GM10248 (cell line): Measurements from ENCODE around the gene CTCFL.

Source experiments
- CTCF ChIA-PET: fragments of 300-600 bp; sonication (Branson Sonifier 250); formaldehyde crosslinking; extraction: SDS; loops from one replicate; lab custom pipeline; 2021; ENCODE audit warnings: antibody characterized with exemption; lab: Yijun Ruan, JAX
- POLR2A ChIA-PET: fragments of 350-650 bp; sonication (Branson Sonifier 250); formaldehyde crosslinking; extraction: SDS; loops from one replicate; lab custom pipeline; 2020; ENCODE audit warnings: antibody characterized with exemption; lab: Yijun Ruan, JAX
- DNase-seq: peaks from one replicate; pipeline ENCODE4 v3.0.0; 2012; ENCODE audit errors: extremely low spot score
- CTCF ChIP-seq: IDR thresholded peaks from 2 replicates; pipeline ENCODE4 v1.5.1; 2012; ENCODE audit warnings: mild to moderate bottlenecking, low read depth; ENCODE audit errors: extremely low read depth, missing control alignments, control extremely low read depth

Gene CTCFL

GRCh38 chr20:57555457-57556184 is 30.7 kb upstream of the CTCFL start:
- CTCF ChIA-PET: no interaction called here

GRCh38 chr20:57553376-57554018 is 28.6 kb upstream of the CTCFL start:
- ChIA-PET POLR2A (no interaction called here), CTCF (no interaction called here)
- DNase-seq: no peak
- TF ChIP-seq CTCF: no peak

More at GRCh38 chr20:57555457-57556184, 30.7 kb upstream of the CTCFL start:
- no peak for TF ChIP-seq CTCF
- POLR2A ChIA-PET: no interaction called here
- no peak for DNase-seq

GRCh38 chr20:57552471-57552870 is 27.5 kb upstream of the CTCFL start:
- CTCF ChIA-PET: no interaction called here
- no peak for TF ChIP-seq CTCF
- POLR2A ChIA-PET: no interaction called here
- no peak for DNase-seq

- ChIA-PET CTCF (interaction anchor here (1.6 kb wide), 1 partner anchor 13 kb away, joined by 3 read pairs; the partner anchor contains the start of gene PCK1), POLR2A (no interaction called here)
- no peak for DNase-seq
- no peak for TF ChIP-seq CTCF
These were observed 23.5 kb upstream of the CTCFL start for GRCh38 chr20:57548177-57549058.

GRCh38 chr20:57546956-57547649 is 22.2 kb upstream of the CTCFL start:
- POLR2A ChIA-PET: no interaction called here
- CTCF ChIA-PET: no interaction called here
- DNase-seq: no peak
- TF ChIP-seq CTCF: no peak
